Measurements from ENCODE around the gene MAD2L2.

Gene MAD2L2

DNA sequence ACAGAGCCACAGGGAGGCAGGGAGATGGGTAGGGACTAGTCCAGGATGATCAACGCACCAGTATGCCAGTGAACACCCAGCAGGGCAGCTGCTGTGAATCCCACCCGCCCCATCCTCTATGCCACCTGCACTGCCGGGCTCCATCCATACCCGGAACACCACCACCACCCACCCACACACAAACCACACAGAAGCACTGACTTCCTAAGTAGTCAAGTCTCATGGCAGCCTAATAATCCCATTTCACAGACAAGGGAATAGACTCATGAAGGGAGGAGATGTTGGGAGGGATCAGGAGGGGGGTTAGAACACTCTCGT lies 16.9 kb upstream of the MAD2L2 start:
- in situ Hi-C loops (cut with HindIII; ENCODE audit: low pct_ligation_motif_present, low sequenced_read_pairs): no loop called here
- H3K27me3 ChIP-seq (replicated peaks): peaks cover 63% of the 10 kb centered on the region
- TF ChIP-seq, protein P1, sequence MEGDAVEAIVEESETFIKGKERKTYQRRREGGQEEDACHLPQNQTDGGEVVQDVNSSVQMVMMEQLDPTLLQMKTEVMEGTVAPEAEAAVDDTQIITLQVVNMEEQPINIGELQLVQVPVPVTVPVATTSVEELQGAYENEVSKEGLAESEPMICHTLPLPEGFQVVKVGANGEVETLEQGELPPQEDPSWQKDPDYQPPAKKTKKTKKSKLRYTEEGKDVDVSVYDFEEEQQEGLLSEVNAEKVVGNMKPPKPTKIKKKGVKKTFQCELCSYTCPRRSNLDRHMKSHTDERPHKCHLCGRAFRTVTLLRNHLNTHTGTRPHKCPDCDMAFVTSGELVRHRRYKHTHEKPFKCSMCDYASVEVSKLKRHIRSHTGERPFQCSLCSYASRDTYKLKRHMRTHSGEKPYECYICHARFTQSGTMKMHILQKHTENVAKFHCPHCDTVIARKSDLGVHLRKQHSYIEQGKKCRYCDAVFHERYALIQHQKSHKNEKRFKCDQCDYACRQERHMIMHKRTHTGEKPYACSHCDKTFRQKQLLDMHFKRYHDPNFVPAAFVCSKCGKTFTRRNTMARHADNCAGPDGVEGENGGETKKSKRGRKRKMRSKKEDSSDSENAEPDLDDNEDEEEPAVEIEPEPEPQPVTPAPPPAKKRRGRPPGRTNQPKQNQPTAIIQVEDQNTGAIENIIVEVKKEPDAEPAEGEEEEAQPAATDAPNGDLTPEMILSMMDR (IDR thresholded peaks at IDR 0.05; ENCODE audit: low read depth, low read length, missing control alignments): no peak

DNA sequence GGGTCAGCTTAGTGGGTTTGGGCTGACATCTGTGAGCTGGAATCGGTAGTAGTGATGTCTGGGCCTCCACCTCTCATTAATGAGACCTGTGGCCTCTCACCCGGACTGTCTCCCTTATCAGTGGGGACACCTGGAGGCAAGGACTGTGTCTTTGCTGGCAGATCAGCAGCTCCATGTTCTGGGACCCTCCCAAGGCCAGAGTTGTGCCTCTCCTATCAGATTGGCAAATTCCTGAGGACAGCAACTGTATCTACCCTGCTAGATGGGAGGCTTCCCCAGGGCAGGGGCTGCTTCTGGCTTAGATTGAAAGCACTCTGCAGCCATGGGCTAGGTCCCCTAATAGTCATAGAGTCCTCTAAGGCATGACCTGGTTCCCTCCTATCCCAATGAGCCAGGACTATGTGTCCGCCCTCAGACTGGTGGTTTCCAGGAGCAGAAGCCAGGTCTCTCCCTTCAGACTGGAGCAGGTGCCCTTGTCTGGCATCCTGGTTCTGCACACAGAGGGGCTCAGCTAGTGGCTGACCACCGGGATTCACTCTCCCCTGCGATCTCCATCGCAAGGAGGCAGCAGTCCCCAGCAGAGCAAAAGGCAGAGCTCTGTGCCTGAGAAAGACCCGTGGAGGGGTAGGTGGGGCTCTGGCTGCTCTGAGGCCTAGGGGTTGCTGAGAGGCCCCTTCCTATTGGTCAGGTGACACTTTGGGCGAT lies 16.4 kb upstream of the MAD2L2 start:
- in situ Hi-C loops (cut with HindIII; ENCODE audit: low pct_ligation_motif_present, low sequenced_read_pairs): no loop called here
- DNase-seq: no peak
- peaks cover 63% of the 10 kb centered on the region for H3K27me3 ChIP-seq (replicated peaks)
- H3K4me3 ChIP-seq (ENCODE audit: low read depth, low read length): no peak overlapping the region
- no peak overlapping the region for H3K27ac ChIP-seq
- no peaks in the 10 kb centered on the region for H3K36me3 ChIP-seq (replicated peaks)
- TF ChIP-seq, protein P1 (IDR thresholded peaks at IDR 0.05; ENCODE audit: low read depth, low read length, missing control alignments): no peak

More for the DNA sequence above, 16.9 kb upstream of the MAD2L2 start:
- H3K27ac ChIP-seq: no peak overlapping the region
- DNase-seq: no peak
- no peaks in the 10 kb centered on the region for H3K36me3 ChIP-seq (replicated peaks)
- H3K4me3 ChIP-seq (ENCODE audit: low read depth, low read length): no peak overlapping the region

DNA sequence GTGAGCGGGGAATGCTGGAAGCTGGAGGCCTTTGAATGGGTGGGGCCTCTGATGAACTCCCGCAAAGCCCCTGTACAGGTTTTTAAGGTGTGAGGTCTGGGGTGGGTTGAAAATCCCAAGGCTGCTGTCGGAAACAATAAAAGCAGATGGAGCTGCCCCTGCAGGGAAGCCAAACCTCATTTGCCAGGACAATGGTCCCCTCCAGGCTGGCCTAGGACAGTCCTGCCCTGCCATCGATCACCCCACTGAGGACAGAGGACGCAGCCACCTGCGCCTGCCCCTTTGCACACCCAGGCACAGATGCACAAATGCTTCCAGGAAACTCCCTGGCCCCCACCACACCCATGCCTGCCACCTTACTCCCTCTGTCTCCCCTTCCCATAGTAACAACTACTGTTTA lies 14.9 kb upstream of the MAD2L2 start:
- Histone ChIP-seq H3K4me3 (ENCODE audit: low read depth, low read length) (no peak overlapping the region), H3K27ac (no peak overlapping the region), H3K36me3 (replicated peaks) (no peaks in the 10 kb centered on the region), H3K27me3 (replicated peaks) (peaks cover 60% of the 10 kb centered on the region)
- in situ Hi-C loops (cut with HindIII; ENCODE audit: low pct_ligation_motif_present, low sequenced_read_pairs): no loop called here
- DNase-seq: no peak
- TF ChIP-seq, protein P1 (IDR thresholded peaks at IDR 0.05; ENCODE audit: low read depth, low read length, missing control alignments): no peak

DNA sequence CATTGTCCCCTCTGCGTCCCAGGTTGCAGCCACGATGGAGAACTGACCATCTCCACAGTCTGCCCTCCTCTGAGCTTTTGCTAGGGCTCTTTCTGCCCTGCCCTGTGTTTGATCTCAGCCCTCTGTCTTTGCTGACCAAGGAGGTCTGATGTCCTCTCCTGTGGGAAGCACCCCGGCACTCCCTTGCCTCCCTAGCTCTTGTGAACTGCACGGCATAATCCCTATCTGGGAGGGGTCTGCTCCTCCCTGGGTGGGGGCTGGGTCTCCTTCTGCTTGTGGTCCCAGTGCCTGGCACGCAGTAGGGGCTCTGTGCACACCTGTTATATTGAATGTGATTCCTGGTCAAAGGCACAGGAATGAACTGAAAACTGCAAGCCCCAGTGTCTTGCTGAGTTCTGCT lies 13.0 kb upstream of the MAD2L2 start:
- TF ChIP-seq, protein P1 (IDR thresholded peaks at IDR 0.05; ENCODE audit: low read depth, low read length, missing control alignments): no peak
- no peak for DNase-seq
- H3K36me3 ChIP-seq (replicated peaks): no peaks in the 10 kb centered on the region
- peaks cover 58% of the 10 kb centered on the region for H3K27me3 ChIP-seq (replicated peaks)
- in situ Hi-C loops (cut with HindIII; ENCODE audit: low pct_ligation_motif_present, low sequenced_read_pairs): no loop called here
- no peak overlapping the region for H3K4me3 ChIP-seq (ENCODE audit: low read depth, low read length)
- no peak overlapping the region for H3K27ac ChIP-seq

DNA sequence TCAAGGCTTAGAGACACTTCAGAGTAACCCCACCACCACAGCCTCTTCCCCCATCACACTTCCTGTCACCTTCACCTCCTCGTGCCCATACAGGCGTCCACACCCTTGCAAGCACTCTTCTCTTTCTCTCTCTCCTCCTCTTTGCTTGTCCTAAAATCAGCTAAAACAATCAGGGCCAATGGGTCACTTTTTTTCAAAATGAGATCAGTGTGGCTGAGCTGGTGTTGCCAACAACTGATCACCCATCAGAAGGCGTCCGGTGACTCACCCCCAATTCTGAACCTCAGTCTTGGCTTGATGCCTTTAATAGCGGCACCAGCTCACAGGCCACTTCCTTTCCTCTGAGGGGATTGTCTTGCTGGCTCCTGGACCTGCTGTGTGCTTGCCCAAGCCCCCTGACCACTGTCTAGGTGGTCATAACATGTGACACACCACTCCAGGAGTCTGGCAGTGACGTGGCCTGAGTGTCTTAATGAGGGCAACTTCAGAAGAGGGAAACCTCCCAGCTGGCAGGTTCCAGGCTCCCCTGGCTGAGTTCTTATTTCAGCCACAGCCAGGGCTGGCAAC lies 12.2 kb upstream of the MAD2L2 start:
- no peak overlapping the region for H3K4me3 ChIP-seq (ENCODE audit: low read depth, low read length)
- TF ChIP-seq, protein P1 (IDR thresholded peaks at IDR 0.05; ENCODE audit: low read depth, low read length, missing control alignments): no peak
- H3K27me3 ChIP-seq (replicated peaks): peaks cover 51% of the 10 kb centered on the region
- no peaks in the 10 kb centered on the region for H3K36me3 ChIP-seq (replicated peaks)
- in situ Hi-C loops (cut with HindIII; ENCODE audit: low pct_ligation_motif_present, low sequenced_read_pairs): no loop called here
- H3K27ac ChIP-seq: no peak overlapping the region
- DNase-seq: peak; percentile 60
